ENCODE results near the gene PDCD1LG2. TPM values are rescaled to one million over a fixed set of nuclear protein-coding genes. Genes with fewer than 3 reads are reported as not detected.

The PDCD1LG2 gene
- total RNA-seq, 1 donor from 2014 or later, result 0.73 TPM

GRCh38 chr9:5529683-5530221 lies 19.4 kb downstream of the PDCD1LG2 start:
- ATAC-seq (no peak), DNase-seq (ENCODE audit: low spot score) (no peak)

GRCh38 chr9:5531101-5531882 lies 21.0 kb downstream of the PDCD1LG2 start:
- ATAC-seq, result no peak

DNA sequence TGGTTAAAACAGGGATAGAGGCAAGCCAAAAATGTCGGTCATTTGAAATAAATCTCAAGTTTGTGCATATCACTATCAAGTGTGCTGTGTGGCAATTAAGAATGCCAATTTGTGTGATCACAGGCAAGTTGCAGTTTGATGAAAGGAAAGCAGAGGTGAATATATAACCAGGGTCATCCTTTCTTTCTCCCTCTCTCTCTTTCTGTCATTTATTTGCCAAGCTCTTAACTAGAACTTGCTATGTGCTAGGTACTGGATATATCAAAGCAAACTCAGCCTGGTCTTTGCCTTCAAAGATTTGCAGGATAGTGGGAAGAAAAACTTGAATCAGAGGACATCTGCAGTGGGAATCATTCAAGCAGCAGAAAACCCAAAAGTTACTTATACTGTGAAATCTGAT lies 22.0 kb downstream of the PDCD1LG2 start:
- DNase-seq (ENCODE audit: low spot score), result no peak

More at GRCh38 chr9:5531101-5531882, 21.0 kb downstream of the PDCD1LG2 start:
- no peak for DNase-seq (ENCODE audit: low spot score)

GRCh38 chr9:5532790-5533189 lies 22.5 kb downstream of the PDCD1LG2 start:
- ATAC-seq, result no peak

More for the DNA sequence above, 22.0 kb downstream of the PDCD1LG2 start:
- ATAC-seq, result no peak

GRCh38 chr9:5536684-5537083 lies 26.4 kb downstream of the PDCD1LG2 start:
- DNase-seq (ENCODE audit: low spot score) (no peak), ATAC-seq (no peak)

More at GRCh38 chr9:5532790-5533189, 22.5 kb downstream of the PDCD1LG2 start:
- DNase-seq (ENCODE audit: low spot score), result no peak

DNA sequence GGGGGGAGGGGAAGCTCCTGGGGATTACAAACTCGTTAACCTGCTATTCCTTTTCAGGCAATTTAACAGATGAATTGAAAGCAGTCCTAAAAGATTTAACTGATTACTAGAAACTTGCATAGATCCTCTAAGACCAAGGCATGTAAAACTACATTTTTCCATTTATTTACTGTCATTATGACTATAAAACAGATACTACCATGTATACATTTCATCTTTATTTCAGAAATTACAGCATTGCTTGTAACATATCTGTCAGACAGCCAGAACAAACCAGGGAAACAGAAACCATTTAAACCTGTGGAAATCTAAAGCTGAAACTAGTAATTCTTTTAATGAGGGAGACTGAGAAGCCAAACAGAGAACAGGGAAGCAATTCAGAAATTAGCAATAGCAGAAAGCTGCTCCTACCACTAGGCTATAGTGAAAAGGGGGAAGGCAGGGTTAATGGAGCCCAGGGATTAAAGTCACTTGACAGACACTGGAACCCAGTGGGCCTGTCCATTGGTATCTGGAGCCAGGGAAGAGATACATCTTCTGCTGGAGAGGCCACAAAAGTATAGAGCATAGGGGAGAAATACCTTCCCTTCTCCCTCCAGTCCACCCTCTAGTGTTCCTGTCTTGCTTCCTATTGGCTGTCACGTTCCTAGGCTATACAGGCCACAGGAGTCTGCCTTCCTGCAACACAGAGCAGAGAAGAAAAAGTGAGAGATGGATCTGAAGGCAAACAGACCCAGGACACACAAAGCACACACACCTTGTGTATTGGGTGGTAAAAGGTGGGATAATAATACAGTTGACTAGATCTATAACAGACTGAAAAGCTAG lies 33.8 kb downstream of the PDCD1LG2 start:
- no peak for DNase-seq (ENCODE audit: low spot score)
- ATAC-seq, result no peak

GRCh38 chr9:5549658-5550650 lies 39.6 kb downstream of the PDCD1LG2 start:
- DNase-seq (ENCODE audit: low spot score) (no peak), ATAC-seq (no peak)

DNA sequence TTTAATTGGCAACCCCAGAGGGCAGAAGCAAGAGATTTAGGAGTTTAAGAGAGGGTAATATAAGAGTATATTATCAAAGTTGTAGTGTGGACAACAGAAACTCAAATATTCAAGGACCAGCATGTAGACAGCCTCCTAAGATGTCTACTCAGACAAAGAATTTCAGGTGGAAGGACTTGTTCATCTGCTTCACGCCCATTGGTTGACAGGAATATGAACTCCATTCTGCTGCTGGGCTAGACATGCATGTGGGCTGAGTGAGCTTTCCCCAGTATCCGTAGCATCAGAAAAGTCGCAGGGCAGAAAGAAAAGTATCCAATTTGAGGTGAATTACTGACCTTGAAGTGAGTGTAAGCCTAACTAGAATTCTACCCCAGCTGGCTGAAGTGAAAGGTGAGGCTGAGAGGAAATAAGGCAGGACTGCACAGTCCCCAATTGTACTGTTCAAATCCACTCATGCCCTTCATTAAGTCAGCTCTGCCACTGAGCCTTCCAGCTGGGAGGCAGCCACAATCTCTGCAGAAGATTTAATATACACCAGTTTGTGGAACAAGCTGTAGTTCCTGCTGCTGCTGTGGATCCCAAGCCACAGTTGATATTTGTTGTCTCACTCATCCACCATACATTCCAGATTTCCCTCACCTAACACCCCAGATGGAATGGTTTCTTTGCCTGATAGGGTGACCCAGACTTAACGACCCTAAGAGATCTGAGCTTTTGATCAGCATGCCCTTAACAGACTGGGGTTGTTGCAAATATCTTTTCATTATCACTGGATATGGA lies 41.2 kb downstream of the PDCD1LG2 start:
- ATAC-seq (no peak), DNase-seq (ENCODE audit: low spot score) (no peak)

DNA sequence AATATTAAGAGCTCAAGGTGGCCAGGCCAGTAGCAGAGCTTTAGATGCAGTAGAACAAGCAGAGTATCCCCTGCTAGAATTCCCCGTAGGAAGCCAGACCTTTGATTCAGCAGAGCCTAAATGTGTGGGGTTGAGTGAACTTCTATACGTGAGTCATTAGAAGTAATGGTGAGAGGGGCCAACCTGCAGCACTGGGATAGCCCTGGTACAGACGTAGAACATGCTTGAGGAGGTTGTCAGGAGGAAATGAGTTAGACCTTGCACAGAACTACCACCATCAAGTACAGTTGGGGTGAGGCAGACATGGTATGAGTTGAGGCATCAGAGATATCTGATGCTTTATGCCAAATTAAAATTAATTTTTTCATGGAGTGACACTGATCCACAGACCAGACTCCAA lies 42.0 kb downstream of the PDCD1LG2 start:
- DNase-seq (ENCODE audit: low spot score), result no peak
- no peak for ATAC-seq

DNA sequence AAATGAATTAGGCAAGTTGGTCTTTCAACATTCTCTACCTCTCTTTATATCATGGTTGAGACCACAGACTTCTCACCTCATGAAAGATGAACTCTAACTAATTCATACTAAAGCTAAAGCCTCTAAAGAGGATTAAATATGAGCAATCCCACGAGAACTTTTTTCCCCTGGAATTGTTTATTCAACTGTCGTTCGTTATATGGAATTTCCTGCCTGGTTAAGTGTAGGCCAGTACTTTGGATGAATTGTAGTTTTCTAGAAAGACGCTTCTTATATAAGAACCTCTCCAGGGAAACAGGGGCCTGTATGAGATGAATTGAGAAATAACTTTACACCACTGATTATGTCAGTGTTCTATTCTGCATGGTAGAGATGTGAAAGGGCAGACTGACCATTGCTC lies 42.9 kb downstream of the PDCD1LG2 start:
- DNase-seq (ENCODE audit: low spot score), result no peak
- ATAC-seq, result no peak

- ATAC-seq (no peak), DNase-seq (ENCODE audit: low spot score) (no peak)
These were observed 43.9 kb downstream of the PDCD1LG2 start for GRCh38 chr9:5554254-5554653.

GRCh38 chr9:5556101-5556705 lies 45.9 kb downstream of the PDCD1LG2 start:
- no peak for ATAC-seq

DNA sequence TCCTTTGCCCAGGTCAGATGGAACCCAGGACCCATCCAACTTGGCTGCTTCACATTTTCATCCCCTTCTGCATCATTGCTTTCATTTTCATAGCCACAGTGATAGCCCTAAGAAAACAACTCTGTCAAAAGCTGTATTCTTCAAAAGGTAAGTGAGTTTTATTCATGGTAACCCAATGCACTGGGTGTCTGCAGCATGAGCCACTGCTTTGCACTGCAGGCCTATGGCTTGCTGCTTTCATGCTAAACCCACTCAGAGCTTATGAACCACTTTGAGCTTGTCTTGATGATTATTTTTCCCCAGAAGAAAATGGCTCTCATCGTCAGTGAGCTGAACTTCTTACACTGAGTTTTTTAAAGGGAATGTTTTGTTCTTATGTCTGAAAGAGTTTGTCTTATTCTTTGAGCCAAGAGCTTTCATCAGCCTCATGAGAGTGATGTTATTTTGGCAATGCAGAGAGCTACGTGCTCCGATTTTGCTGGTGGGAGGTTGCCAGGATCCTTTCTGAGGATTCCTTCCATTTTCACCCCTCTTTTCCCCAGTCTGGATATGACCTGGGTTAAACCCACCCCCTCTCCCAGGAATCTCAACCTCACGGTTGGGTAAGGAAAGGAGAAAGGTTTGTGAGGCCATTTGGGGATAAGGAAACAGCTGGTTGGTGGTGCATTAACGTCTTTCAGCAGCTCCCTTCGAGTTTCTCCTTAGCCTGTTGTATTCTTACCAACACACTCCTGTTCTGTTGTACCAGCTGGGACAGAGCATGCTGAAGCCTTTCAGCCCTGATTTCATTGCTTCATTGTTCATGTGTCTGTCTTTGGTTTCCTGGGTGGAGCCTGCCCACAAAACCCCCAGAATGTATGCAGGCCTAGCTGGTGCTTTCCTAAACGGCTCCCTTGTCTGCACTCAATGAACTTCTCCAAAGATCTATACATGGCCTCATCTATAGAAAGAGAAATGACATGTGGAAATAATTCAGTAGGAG lies 47.6 kb downstream of the PDCD1LG2 start:
- DNase-seq (ENCODE audit: low spot score) (no peak), ATAC-seq (no peak)

More at GRCh38 chr9:5556101-5556705, 45.9 kb downstream of the PDCD1LG2 start:
- no peak for DNase-seq (ENCODE audit: low spot score)

DNA sequence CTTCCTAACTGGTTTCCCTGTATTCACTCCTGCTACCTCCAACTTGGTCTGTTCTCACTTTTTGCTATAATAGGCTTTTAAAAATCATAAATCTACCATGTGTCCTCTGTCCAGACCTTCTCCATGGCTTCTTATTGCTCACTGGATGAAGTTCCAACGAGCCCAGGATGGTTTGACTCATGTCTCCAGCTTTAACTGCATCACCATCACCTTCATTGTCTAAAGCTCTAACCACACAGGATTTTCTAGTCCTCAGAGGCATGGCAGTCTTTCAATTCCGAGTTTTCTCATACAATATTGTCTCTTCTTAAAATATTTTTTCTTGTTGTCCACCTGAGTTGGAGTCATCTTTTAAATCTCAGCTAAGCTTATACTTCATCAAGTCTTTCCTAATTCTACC lies 49.3 kb downstream of the PDCD1LG2 start:
- ATAC-seq (no peak), DNase-seq (ENCODE audit: low spot score) (no peak)

DNA sequence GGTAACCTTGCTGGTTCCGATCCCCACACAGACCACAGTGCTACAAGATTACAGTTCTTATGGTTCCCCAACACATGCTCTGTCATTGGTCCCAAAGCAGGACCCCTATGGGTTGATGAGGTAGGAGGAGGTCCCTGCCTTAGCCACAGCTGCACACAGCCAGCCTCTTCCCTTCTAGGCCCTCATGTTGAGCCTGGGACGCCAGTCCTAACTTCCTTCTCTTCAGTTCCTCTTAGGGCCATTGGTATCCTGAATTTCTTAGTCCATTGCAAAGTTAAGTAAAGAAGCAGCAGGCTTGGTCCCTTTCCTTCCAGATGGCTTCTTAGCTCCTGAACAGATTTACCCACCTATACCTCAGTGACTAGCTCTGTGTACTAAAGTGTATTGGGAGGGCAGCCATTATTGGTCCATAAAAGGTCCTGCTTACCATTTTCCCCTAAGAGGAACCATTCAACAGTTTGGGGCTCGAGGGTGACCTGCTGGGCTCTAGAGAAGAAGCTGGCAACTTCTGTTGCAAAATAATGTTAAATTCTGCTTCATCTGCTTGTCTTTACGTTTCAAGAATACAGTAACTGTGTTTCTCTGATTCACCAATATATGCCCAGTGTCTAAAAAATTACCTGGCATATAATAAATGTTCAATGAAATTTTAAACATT lies 50.2 kb downstream of the PDCD1LG2 start:
- DNase-seq (ENCODE audit: low spot score) (no peak), ATAC-seq (no peak)

GRCh38 chr9:5561828-5562488 lies 51.6 kb downstream of the PDCD1LG2 start:
- ATAC-seq (no peak), DNase-seq (ENCODE audit: low spot score) (no peak)

Data from left lobe of liver (tissue), 2 donors.